GM20000 (cell line): Measurements from ENCODE around the gene TLR9.

ENCODE experiments used
- DNase-seq: peaks from one replicate; pipeline ENCODE4 v3.0.0; 2012; ENCODE audit warnings: low spot score
- TF ChIP-seq, protein P1 (sequence below): IDR thresholded peaks from 2 replicates; pipeline ENCODE4 v1.5.1; 2012; ENCODE audit warnings: mild to moderate bottlenecking, control low read depth; ENCODE audit errors: extremely low read depth, missing control alignments

Gene TLR9

DNA sequence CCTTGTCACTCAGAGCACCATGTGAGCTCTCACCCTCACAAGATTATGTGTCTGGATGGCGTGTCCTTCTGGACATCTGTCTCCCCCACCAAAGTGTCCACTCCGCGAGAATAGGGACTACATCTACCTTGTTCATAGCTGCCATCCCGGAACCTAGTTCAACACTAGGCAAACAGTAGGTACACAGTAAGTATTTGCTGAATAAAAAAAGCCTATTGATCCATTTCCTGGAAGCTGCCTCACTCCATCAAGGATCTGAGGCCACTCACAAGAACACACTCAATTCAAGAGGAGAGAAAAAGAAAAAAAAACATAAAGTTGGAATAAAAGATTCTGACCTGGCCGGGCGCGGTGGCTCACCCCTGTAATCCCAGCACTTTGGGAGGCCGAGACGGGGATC is 38.7 kb downstream of the TLR9 start:
- TF ChIP-seq, protein P1, sequence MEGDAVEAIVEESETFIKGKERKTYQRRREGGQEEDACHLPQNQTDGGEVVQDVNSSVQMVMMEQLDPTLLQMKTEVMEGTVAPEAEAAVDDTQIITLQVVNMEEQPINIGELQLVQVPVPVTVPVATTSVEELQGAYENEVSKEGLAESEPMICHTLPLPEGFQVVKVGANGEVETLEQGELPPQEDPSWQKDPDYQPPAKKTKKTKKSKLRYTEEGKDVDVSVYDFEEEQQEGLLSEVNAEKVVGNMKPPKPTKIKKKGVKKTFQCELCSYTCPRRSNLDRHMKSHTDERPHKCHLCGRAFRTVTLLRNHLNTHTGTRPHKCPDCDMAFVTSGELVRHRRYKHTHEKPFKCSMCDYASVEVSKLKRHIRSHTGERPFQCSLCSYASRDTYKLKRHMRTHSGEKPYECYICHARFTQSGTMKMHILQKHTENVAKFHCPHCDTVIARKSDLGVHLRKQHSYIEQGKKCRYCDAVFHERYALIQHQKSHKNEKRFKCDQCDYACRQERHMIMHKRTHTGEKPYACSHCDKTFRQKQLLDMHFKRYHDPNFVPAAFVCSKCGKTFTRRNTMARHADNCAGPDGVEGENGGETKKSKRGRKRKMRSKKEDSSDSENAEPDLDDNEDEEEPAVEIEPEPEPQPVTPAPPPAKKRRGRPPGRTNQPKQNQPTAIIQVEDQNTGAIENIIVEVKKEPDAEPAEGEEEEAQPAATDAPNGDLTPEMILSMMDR: no peak
- no peak for DNase-seq

DNA sequence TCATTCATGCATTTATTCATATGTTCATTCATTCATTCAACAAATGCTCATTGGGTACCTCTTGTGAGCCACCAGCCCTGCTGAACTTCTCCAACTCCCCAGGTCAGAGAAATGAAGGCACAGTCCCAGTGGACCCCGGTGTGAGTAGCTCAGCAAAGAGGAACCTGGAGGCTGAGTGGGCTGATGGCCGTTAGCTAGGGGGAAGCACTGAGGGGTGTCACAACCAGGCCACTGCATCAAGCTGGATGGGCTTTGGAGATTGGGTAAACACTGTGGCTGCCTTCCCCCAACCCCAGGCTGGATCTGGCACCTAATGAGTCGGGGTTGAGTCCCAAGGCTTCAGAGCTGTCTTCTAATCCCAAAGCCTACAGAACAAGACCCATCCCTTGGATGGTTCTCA is 39.6 kb downstream of the TLR9 start:
- DNase-seq: no peak
- TF ChIP-seq, protein P1: no peak

DNA sequence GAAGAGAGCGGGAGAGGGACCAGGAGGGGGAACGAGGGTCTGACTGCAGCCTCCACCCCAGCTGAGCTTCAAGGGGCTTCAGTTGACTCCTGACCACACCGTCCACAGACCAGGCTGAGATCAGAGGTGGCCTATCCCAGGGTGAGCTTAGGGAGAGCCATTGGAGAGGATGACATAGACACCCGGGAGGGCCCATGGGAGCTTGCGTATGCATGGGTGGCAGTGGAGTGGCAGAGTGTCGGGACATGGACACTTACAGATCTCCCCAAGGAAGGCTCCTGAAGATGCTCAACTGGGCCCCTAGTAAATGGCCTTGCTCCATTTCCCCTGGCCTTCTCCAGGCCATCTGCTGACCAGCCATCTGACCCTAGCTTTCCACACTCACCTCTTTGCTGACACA is 40.1 kb downstream of the TLR9 start:
- DNase-seq: no peak
- TF ChIP-seq, protein P1: no peak

DNA sequence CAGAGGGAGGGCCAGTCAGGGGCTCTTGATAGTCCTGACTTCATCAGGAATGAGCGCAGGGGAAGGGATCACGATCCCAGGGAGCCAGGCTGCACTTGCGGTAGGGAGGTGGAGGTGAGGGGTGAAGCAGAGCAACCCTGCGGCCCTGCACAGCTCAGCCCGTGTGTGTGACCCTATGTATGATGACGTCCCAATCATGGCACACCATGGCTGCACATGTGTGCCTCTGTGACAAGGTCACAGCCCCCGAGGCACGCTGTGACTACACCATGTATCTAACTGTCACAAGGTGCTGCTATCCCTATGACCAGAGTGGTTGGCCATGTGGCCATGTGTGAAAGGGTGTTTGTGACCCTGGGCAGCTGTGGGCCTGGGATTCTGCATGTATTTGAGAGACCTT is 40.8 kb downstream of the TLR9 start:
- no peak for DNase-seq
- TF ChIP-seq, protein P1: no peak

DNA sequence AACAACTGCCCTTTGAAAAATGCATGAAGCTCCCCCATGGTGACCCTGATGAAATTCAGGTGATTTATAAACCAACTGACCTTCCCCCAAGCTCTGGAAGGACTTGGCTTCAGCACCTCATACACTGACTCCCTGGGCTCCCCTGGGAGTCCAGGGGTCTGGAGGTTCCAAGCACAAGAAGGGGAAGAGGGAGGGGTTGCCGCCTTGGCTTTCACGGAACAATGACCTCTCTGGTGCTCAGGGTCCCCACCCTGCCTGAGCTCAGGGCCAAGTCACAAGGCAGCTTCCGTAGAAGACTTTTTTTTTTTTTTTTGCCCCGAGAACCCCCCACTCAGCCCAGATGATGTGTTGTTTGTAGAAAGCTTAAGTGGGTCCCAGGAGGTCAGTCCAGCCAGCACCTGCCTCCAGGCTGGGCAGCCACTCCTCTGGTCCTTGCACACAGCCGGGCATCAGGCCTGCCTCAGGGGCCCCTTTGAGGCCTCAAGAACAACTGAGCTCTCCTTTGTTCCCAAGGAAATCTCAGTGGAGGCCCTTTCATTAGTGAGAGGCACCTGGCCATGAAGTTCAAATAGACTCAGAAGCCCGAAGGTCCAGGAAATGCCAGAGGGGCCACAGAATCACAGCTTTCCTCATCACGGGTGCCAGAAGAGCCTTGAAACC is 41.5 kb downstream of the TLR9 start:
- DNase-seq: no peak
- TF ChIP-seq, protein P1: no peak

DNA sequence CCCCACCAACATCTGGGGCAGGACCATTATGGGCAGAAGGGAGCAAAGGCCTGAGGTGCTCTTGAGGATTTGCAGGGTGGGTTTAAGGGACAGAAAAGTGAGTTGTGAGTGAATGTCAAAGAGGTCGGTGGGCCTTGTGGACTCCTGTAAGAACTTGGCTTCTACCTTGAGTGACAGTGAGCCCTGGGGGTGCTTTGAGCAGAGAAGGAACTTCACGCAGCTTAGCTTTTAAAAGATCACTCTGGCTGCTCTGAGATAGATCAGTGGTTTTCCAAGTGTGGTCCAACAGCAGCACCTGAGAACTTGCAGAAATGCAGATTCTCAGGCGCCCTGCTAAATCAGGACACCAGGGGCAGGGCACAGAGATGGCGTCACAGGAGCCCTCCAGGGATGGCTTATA is 42.8 kb downstream of the TLR9 start:
- no peak for DNase-seq
- TF ChIP-seq, protein P1: no peak

DNA sequence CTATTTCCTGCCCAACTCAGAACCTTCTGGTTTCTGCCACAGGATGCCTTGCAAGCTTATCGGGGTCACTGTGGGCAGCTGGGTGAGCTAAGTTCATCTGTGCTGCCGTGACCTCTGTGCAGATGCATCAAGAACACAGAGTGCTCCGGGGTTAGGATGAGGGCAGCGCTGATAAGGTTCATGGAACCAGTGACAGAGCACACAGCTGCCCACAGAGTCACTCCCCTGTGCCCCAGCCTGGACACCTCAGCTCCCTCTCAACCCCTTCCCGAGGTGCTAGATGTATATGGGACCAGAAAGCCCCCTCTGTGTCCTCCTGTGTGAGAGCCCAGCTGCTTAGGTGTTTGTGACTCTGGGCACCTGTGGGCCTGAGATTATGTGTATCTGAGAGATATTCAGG is 43.2 kb downstream of the TLR9 start:
- TF ChIP-seq, protein P1: no peak
- no peak for DNase-seq
